ENCODE measurements around the gene ZNF778. TPM values are rescaled to one million over a fixed set of nuclear protein-coding genes. Genes with fewer than 3 reads are reported as not detected.
A peak's percentile ranks its signal among the peaks of the same experiment; 100 is the strongest.

Gene ZNF778
- polyA plus RNA-seq (2013, experiment 1 of 2; ENCODE audit: insufficient read length), result 4.4 TPM
- polyA plus RNA-seq (2013, experiment 2 of 2; ENCODE audit: insufficient read length), result 3.5 TPM

- DNase-seq, result peak; percentile 82
Observed at GRCh38 chr16:89217388-89218191, at the start of gene ZNF778. Gene ZNF778 (plus strand): TSS chr16:89217703. CDS start chr16:89221128, 3,425 bp downstream.

GRCh38 chr16:89168381-89169189 is 48.9 kb upstream of the ZNF778 start:
- no peak for DNase-seq

- no peak for DNase-seq
Observed at GRCh38 chr16:89169778-89170177, 47.7 kb upstream of the ZNF778 start.

GRCh38 chr16:89170346-89171215 is 46.9 kb upstream of the ZNF778 start:
- no peak for DNase-seq

- peak; percentile 83 for DNase-seq
Observed at GRCh38 chr16:89171216-89172170, 46.0 kb upstream of the ZNF778 start, which contains the start of gene CDH15. Gene CDH15 (plus strand): TSS chr16:89171748. CDS start chr16:89171832, 84 bp downstream.

GRCh38 chr16:89172171-89172527 is 45.4 kb upstream of the ZNF778 start:
- DNase-seq, result no peak

- DNase-seq, result no peak
Observed at GRCh38 chr16:89172528-89173173, 44.9 kb upstream of the ZNF778 start.

GRCh38 chr16:89173174-89173921 is 44.2 kb upstream of the ZNF778 start:
- DNase-seq, result no peak

GRCh38 chr16:89174055-89174827 is 43.3 kb upstream of the ZNF778 start:
- no peak for DNase-seq

GRCh38 chr16:89174877-89175276 is 42.6 kb upstream of the ZNF778 start:
- DNase-seq, result no peak

- DNase-seq, result no peak
Observed at GRCh38 chr16:89175280-89176146, 42.0 kb upstream of the ZNF778 start.

- no peak for DNase-seq
Observed at GRCh38 chr16:89176147-89176690, 41.3 kb upstream of the ZNF778 start.

- DNase-seq, result no peak
Observed at GRCh38 chr16:89176717-89177116, 40.8 kb upstream of the ZNF778 start.

GRCh38 chr16:89177501-89177900 is 40.0 kb upstream of the ZNF778 start:
- DNase-seq, result no peak

- no peak for DNase-seq
Observed at GRCh38 chr16:89178453-89179147, 38.9 kb upstream of the ZNF778 start.

- no peak for DNase-seq
Observed at GRCh38 chr16:89179148-89179484, 38.4 kb upstream of the ZNF778 start.

- no peak for DNase-seq
Observed at GRCh38 chr16:89179656-89180315, 37.7 kb upstream of the ZNF778 start.
